Activated CD8-positive, alpha-beta memory T cell treated with anti-CD3 and anti-CD28 coated beads for 1 hour (primary cell): ENCODE data around the gene FHOD1.

Source experiments
- DNase-seq, 2 donors: peaks; one replicate each; pipeline ENCODE4 v3.0.0-alpha.2; 2020; ENCODE audit warnings: low read depth in 1 of 2; ENCODE audit errors: extremely low read depth in 1 of 2

The FHOD1 gene

GRCh38 chr16:67193536-67193935 is 53.7 kb downstream of the FHOD1 start:
- no peak for DNase-seq

GRCh38 chr16:67192781-67193361 is 54.4 kb downstream of the FHOD1 start:
- no peak for DNase-seq

GRCh38 chr16:67191995-67192681 is 55.1 kb downstream of the FHOD1 start, which contains the start of gene E2F4:
E2F4 (plus strand) TSS chr16:67192155; CDS start chr16:67192228, 73 bp downstream.
- peak; percentile 61 to 76 for DNase-seq

DNA sequence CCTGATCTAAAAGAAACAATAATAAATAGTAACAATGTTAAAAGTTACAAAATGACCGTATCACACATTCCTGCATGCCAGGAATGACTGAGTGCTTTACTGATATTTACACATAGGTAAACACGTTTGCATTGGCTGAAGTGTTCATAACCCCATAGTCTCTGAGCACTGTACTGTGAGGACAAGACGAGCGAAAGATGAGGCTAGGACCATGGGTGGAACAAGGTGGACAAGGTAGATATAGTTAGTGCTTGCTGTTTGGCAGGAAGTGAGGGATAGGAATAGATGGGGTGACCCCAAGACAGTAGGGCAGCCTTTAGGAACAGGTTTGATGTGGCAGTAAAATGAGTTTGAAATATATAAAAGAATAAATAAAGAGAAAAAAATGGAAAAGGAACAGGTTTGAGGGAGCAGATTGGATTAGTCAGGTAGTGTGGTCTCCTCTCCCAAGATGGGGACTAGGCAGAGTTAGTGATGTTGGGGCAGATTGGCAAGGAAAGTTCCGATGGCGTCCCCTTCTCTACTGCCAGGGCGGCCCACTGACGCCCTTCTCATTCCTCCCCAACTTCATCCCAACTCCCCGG is 55.8 kb downstream of the FHOD1 start:
- DNase-seq: no peak

- no peak for DNase-seq
These were observed 56.6 kb downstream of the FHOD1 start for GRCh38 chr16:67190448-67191399.

- DNase-seq: no peak
These were observed 57.2 kb downstream of the FHOD1 start, which contains the start of gene EXOC3L1 for GRCh38 chr16:67190041-67190440. EXOC3L1 (minus strand) TSS chr16:67190136; CDS start chr16:67189676, 460 bp downstream.

DNA sequence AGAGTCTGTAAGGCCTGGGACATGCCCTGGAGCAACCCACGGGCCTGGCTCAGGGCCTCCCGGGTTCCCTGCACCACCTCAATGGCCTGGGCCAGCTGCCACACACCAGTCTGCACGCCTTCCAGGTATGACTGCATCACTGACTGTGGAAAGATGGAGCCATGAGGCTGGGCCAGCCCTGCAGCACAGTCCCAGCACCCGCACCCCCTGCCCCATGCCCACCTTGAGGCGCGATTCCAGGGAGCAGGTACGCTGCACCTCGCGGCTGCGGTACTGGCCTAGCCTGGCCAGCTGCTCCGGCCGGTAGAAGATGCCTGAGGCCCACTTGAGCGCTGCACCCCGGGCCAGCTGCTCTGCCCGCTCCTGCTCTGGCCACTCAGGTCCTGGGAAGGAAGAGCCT is 58.5 kb downstream of the FHOD1 start:
- no peak for DNase-seq

GRCh38 chr16:67188323-67188722 is 59.0 kb downstream of the FHOD1 start:
- DNase-seq: no peak

- no peak for DNase-seq
These were observed 59.9 kb downstream of the FHOD1 start for GRCh38 chr16:67187175-67187890.

- DNase-seq: no peak
These were observed 60.7 kb downstream of the FHOD1 start for GRCh38 chr16:67186550-67186950.

- DNase-seq: no peak
These were observed 61.6 kb downstream of the FHOD1 start for GRCh38 chr16:67185651-67186134.

DNA sequence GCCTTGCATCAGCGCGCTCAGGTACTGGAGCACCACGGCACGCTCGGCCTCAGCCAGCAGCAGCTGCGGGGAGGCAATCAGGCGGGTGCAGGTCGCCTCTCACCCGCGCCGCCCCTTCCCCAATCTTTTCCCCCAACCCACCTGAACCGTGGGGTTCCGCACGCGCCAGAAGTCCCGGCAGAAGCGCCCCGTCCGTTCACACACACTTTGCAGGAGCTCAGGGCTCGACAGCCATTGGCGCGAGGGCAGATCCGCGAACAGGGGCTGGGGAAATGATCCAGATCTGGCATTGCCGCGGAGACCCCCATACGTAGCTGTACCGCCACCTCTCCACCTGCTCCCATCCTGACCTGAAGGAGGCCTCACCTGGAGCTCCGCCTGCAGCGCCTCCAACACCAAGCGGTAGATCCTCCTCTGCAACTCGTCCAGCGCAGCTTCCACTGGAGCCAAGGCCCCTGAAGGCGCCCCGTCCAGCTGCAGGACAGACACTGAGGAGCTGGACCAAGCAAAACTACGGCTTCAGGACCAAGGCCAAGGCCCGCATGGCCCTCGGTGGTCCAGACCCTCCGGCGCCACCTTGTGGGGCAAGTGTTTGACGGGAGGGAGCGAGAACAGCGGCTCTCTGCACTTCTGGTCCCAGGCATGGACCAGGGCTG is 62.2 kb downstream of the FHOD1 start:
- DNase-seq: peak; percentile 57 to 74

- DNase-seq: no peak
These were observed 62.8 kb downstream of the FHOD1 start for GRCh38 chr16:67184453-67184994.

DNA sequence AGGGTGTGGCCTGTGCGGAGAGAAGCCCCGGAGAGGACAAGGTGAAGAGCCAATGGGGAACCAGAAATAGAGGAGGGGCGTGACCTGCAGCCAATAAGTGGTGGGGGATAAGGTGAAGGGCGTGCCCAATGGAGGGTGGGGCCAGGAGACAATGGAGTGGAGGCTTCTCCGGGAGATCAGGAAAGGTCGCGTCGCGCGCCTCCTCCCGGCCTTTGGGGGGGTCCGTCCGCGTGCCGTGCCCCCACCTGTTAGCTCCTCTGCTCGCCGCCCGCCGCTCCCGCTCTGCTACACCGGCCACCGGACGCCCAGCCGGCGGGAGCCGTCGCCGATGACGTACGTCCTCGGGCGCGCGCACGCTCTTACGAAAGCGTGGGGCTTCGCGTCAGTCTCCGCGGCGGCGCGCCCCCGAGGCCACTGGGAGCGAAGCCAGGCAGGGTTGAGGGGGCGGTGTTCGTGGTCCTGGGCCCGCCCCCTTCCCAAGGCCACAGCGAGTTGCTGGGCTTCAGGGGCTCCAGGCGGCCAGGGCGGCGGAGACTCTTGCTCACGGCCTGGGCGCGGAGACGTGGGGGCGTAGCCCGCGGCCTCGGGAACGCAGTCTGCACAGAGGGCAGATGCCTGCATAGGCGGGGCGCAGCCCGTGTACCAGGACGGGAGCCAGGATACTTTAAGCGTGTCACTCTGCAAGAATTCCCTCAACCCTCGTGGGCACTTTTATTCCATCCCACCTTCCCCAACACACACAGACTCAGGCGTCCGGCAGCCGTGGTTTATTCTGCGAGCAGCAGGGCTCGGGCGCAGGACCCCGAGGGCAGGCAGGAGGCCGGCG is 63.4 kb downstream of the FHOD1 start, which contains the start of gene MATCAP1:
MATCAP1 (minus strand) TSS at position 337 of the 826 bp plus-strand sequence. CDS start 3,353 bp downstream, outside the sequence.
- peak; percentile 84 to 89 for DNase-seq

- DNase-seq: no peak
These were observed 64.0 kb downstream of the FHOD1 start for GRCh38 chr16:67183284-67183626.

- DNase-seq: no peak
These were observed 65.0 kb downstream of the FHOD1 start for GRCh38 chr16:67182288-67182687.

DNA sequence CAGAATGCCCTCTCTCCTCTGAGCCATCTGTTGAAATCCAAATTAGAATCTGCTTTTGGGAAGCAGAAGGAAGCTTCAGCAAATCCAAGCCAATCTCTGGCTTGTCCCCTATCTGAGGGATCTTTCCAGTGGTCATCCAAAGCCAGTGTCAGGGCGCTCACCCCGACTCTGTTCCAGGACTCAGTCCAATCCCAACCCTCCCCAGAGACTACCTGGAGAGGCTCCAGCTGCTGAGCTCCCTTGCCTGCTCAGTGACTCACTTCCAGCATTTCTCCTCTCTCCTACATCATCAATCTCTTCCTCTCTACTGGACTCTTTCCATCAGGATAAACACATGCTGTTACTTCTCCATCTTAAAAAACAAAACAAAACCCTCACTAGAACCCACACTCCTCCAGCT is 65.9 kb downstream of the FHOD1 start:
- DNase-seq: no peak

DNA sequence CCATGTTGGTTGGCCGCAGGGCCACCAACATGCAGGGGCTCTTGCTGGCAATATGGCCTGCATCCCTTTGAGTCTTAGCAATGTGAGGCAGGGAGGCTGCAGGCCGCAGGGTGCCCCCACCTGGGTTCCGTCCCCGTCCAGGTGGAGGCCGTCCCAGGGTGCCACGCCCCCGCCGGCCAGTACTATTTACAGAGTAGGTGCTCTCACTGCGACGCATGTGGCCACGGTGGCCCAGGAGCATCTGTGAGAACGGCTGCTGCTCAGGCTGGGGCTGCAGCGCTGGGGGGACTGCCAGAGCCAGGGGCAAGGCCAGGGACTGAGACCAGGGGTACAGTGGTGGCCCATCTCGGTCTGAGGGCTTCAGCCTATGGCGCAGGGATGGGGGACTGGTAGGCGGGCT is 67.1 kb downstream of the FHOD1 start:
- DNase-seq: no peak
